Activated CD4-positive, alpha-beta T cell treated with anti-CD3 and anti-CD28 coated beads, Interleukin-2, Interleukin-4, amounts not matched to agents 100 ng/mL and 50 ng/mL, durations not matched to agents 16 hours and 8 hours (primary cell): ENCODE results near the gene TLCD3A.
"Not testable (repeated sequence)": the region's sequence is repeated elsewhere in the genome, so short reads cannot be mapped to it uniquely, and the experiment has no call there.

Source experiments
- DNase-seq: peaks from one replicate; pipeline ENCODE4 v3.0.0-alpha.2; 2020; ENCODE audit warnings: low spot score

Gene TLCD3A

DNA sequence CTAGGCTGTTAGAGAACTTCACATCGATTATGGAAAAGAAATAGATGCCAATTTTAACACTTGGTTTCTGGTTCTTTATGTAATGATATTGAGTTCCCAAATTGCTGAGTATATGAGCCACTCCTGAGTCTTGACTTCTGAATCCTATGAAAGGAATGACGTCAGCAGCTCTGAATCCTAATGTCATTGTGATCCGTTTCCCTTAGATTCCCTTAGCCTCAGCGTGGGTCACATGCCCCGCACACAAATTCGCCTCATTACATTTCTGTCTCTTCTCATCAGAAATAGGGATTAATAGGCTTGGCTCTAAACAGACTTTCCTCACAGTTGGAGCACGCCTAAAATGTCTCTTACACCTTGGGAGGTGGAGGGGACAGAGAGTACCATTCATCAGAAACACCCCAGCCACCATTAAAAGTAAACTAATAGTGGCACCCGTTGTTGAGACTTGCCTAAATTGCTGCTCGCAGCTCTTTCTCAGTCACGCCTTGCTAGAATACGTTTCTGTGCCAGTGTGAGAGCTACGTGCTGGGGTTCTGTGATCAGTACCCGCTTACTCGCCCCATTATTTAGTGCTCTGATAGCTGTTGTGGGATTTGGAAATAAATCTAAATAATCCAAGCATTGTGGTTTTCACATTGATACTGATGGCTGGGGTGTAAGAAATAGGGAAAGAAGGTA, 56.9 kb downstream of the TLCD3A start:
- DNase-seq, result no peak

DNA sequence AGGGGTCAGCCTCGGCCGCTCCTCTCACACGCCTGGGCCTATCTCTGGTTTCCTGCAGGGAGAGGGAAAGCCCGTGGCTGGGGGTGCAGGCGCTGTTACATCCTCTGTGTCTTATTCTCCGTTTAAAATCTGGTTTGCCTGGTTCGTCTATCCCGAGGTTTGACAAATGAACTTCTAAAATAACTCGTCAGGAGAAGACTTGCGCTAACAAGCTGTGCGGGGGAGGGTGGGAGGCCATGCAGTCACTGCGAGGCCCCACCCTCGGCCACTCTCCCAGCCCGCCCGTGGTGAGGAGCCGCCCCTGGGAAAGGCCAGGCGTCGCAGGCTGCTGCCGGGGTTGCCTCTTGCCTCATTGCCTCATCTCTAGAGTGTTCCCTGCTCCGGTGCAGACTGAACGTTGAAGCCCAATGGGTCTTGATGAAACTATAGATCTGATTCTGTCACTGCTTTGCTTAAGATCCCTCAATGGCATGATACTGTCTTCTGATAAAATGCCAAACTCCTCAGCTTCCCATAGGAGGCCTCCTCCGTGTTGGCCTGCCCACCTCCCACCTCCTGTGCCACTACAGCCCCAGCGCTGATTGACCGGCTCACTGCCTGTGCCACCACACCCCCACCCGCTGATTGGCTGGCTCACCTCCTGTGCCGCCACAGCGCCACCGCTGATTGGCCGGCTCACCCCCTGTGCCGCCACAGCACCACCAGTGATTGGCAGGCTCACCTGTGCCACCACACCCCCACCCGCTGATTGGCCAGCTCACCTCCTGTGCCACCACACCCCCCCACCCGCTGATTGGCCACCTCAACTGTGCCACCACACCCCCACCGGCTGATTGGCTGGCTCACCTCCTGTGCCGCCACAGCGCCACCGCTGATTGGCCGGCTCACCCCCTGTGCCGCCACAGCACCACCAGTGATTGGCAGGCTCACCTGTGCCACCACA, 57.8 kb downstream of the TLCD3A start:
- DNase-seq, result not testable (repeated sequence)

DNA sequence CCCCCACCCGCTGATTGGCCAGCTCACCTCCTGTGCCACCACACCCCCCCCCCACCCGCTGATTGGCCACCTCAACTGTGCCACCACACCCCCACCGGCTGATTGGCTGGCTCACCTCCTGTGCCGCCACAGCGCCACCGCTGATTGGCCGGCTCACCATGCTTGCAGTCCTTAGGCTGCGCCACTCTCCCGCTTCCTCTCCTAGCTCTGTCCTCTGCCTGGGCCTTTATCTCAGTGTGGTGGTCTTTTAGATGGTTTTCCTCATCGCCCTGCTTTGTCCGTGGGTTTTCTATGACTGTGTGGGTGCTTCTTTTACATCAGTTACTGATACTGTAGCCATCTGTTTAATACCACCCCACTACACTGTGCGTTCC, 58.5 kb downstream of the TLCD3A start:
- not testable (repeated sequence) for DNase-seq

DNA sequence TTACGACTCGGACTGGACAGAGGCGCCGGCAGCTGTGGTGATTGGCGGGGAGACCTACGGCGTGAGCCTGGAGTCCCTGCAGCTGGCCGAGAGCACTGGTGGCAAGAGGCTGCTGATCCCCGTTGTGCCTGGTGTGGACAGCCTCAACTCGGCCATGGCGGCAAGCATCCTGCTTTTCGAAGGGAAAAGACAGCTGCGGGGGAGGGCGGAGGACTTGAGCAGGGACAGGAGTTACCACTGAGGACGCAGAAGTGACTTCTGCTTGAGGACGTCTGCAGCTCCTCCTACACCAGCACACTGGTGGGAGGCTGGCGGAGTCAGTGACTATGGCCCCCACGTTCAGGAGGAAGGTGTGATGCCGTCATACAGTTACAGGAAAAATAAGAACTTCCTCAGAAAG, 59.4 kb downstream of the TLCD3A start:
- DNase-seq, result no peak

DNA sequence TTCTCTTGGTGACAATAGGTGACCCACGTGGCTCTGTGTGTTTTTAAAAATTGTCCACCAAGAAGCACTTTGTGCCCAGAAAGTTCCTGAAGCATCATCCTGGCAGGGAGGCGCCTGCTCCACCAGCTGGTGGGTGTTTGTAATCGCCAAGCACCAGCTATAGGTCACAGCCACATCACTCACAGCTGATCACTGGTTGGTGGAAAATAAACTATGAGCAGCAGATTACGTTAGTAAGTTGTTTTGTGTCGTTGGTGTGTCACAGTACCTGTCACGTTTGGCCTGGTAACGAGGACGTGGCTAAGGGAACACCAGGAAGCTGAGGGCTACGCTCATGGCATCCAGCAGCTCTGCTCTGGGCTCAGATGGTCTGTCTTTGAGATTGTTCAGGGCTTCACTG, 59.9 kb downstream of the TLCD3A start:
- DNase-seq, result no peak
